Hindlimb muscle (tissue), 1 donor: ENCODE measurements around the gene BRD2. TPM values are rescaled to one million over a fixed set of nuclear protein-coding genes. Genes with fewer than 3 reads are reported as not detected.

Experiments
- DNase-seq: peaks from one replicate; pipeline ENCODE4 v3.0.0-alpha.2; 2013
- polyA plus RNA-seq: library from polyadenylated mRNA; unstranded; fragments of 120-200 nt; gene quantifications from one replicate; pipeline ENCODE4 v1.2.1, GENCODE V29; 2013; ENCODE audit not compliant: insufficient read length

Gene BRD2
- polyA plus RNA-seq, 1 donor: 160 TPM

- no peak for DNase-seq
Measured at GRCh38 chr6:32973144-32974015, 5.0 kb downstream of the BRD2 start.

GRCh38 chr6:32974016-32974333 lies 5.6 kb downstream of the BRD2 start:
- no peak for DNase-seq

GRCh38 chr6:32974541-32975308 lies 6.3 kb downstream of the BRD2 start:
- DNase-seq: no peak

GRCh38 chr6:32975886-32976285 lies 7.5 kb downstream of the BRD2 start:
- DNase-seq: no peak

- no peak for DNase-seq
Measured at GRCh38 chr6:32976334-32977069, 8.1 kb downstream of the BRD2 start.

- no peak for DNase-seq
Measured at GRCh38 chr6:32977272-32977952, 9.0 kb downstream of the BRD2 start.

GRCh38 chr6:32977953-32978324 lies 9.5 kb downstream of the BRD2 start:
- DNase-seq: no peak

- DNase-seq: no peak
Measured at GRCh38 chr6:32979720-32980487, 11.5 kb downstream of the BRD2 start.

GRCh38 chr6:32980488-32981038 lies 12.2 kb downstream of the BRD2 start:
- DNase-seq: no peak

GRCh38 chr6:32982084-32982701 lies 13.8 kb downstream of the BRD2 start:
- no peak for DNase-seq

GRCh38 chr6:32982702-32983492 lies 14.5 kb downstream of the BRD2 start:
- DNase-seq: no peak

GRCh38 chr6:32983493-32983848 lies 15.1 kb downstream of the BRD2 start:
- DNase-seq: no peak

GRCh38 chr6:32983964-32984621 lies 15.7 kb downstream of the BRD2 start:
- no peak for DNase-seq

- DNase-seq: peak; percentile 72
Measured at GRCh38 chr6:32984622-32985389, 16.4 kb downstream of the BRD2 start.

- DNase-seq: no peak
Measured at GRCh38 chr6:32989368-32989767, 21.0 kb downstream of the BRD2 start.

- DNase-seq: no peak
Measured at GRCh38 chr6:32991972-32992371, 23.6 kb downstream of the BRD2 start.

GRCh38 chr6:32993363-32993973 lies 25.1 kb downstream of the BRD2 start:
- DNase-seq: no peak

GRCh38 chr6:32995448-32995847 lies 27.1 kb downstream of the BRD2 start:
- DNase-seq: no peak

- DNase-seq: no peak
Measured at GRCh38 chr6:33000055-33000454, 31.7 kb downstream of the BRD2 start.
